ENCODE measurements around the gene UHRF2. TPM values are rescaled to one million over a fixed set of nuclear protein-coding genes. Genes with fewer than 3 reads are reported as not detected.

UHRF2 gene
- total RNA-seq, 1 experiment from 2014 or later: 39.0 TPM

DNA sequence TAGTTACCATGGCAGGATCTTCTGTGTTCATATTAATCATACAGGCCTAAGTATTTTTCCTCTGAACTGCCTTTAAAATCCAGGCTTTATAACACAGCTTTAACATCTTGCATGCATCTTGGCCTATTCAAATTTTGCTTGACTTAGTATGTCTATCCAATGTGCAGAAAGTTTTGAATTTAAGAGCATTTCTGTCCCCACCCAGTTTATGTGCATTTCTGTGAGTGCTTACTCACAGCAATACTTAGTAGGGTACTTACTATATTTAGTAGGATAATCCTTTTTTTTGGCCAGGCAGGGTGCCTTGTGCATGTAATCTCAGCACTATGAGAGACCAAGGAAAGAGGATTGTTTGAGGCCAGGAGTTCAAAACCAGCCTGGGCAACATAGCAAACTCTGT is 18.0 kb downstream of the UHRF2 start:
- Mint-ChIP-seq H3K27ac (no peak overlapping the region), H3K9me3 (no peaks in the 10 kb centered on the region), H3K36me3 (0 out of 2 replicates have a peak, but pooled peaks cover 3% of the 10 kb centered on the region), H3K27me3 (ENCODE audit: low read depth) (no peaks in the 10 kb centered on the region), H3K4me3 (no peak overlapping the region), H3K4me1 (peaks cover 9% of the 10 kb centered on the region)
- DNase-seq (ENCODE audit: low spot score): no peak
- CTCF ChIA-PET: interaction anchor here (0.9 kb wide), 1 partner anchor 58 kb away, joined by 3 read pairs; no protein-coding TSS in a partner anchor
- POLR2A ChIA-PET: interaction anchor here (1.6 kb wide), 1 partner anchor 19 kb away, joined by 6 read pairs; the partner anchor contains the start of gene UHRF2
- no peak for ATAC-seq
- TF ChIP-seq ZNF138 (CRISPR knock-in tag; conservative IDR thresholded peaks at IDR 0.05) (no peak), SMAD3 (CRISPR knock-in tag; IDR thresholded peaks at IDR 0.05; ENCODE audit: borderline replicate concordance) (no peak), NR1H2 (CRISPR knock-in tag; IDR thresholded peaks at IDR 0.05) (no peak), OVOL2 (CRISPR knock-in tag; IDR thresholded peaks at IDR 0.05; ENCODE audit: borderline replicate concordance) (no peak), ZNF263 (CRISPR knock-in tag; IDR thresholded peaks at IDR 0.05; ENCODE audit: low read depth) (no peak), RORB (CRISPR knock-in tag; IDR thresholded peaks at IDR 0.05) (no peak), TEAD1 (CRISPR knock-in tag; IDR thresholded peaks at IDR 0.05) (no peak)
- TF ChIP-seq, protein P1, sequence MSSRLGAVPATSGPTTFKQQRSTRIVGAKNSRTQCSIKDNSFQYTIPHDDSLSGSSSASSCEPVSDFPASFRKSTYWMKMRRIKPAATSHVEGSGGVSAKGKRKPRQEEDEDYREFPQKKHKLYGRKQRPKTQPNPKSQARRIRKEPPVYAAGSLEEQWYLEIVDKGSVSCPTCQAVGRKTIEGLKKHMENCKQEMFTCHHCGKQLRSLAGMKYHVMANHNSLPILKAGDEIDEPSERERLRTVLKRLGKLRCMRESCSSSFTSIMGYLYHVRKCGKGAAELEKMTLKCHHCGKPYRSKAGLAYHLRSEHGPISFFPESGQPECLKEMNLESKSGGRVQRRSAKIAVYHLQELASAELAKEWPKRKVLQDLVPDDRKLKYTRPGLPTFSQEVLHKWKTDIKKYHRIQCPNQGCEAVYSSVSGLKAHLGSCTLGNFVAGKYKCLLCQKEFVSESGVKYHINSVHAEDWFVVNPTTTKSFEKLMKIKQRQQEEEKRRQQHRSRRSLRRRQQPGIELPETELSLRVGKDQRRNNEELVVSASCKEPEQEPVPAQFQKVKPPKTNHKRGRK (CRISPR knock-in tag; IDR thresholded peaks at IDR 0.05; ENCODE audit: borderline replicate concordance): no peak
- TF ChIP-seq, protein P2, sequence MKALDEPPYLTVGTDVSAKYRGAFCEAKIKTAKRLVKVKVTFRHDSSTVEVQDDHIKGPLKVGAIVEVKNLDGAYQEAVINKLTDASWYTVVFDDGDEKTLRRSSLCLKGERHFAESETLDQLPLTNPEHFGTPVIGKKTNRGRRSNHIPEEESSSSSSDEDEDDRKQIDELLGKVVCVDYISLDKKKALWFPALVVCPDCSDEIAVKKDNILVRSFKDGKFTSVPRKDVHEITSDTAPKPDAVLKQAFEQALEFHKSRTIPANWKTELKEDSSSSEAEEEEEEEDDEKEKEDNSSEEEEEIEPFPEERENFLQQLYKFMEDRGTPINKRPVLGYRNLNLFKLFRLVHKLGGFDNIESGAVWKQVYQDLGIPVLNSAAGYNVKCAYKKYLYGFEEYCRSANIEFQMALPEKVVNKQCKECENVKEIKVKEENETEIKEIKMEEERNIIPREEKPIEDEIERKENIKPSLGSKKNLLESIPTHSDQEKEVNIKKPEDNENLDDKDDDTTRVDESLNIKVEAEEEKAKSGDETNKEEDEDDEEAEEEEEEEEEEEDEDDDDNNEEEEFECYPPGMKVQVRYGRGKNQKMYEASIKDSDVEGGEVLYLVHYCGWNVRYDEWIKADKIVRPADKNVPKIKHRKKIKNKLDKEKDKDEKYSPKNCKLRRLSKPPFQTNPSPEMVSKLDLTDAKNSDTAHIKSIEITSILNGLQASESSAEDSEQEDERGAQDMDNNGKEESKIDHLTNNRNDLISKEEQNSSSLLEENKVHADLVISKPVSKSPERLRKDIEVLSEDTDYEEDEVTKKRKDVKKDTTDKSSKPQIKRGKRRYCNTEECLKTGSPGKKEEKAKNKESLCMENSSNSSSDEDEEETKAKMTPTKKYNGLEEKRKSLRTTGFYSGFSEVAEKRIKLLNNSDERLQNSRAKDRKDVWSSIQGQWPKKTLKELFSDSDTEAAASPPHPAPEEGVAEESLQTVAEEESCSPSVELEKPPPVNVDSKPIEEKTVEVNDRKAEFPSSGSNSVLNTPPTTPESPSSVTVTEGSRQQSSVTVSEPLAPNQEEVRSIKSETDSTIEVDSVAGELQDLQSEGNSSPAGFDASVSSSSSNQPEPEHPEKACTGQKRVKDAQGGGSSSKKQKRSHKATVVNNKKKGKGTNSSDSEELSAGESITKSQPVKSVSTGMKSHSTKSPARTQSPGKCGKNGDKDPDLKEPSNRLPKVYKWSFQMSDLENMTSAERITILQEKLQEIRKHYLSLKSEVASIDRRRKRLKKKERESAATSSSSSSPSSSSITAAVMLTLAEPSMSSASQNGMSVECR (CRISPR knock-in tag; IDR thresholded peaks at IDR 0.05; ENCODE audit: borderline replicate concordance): no peak
- TF ChIP-seq, protein P3, sequence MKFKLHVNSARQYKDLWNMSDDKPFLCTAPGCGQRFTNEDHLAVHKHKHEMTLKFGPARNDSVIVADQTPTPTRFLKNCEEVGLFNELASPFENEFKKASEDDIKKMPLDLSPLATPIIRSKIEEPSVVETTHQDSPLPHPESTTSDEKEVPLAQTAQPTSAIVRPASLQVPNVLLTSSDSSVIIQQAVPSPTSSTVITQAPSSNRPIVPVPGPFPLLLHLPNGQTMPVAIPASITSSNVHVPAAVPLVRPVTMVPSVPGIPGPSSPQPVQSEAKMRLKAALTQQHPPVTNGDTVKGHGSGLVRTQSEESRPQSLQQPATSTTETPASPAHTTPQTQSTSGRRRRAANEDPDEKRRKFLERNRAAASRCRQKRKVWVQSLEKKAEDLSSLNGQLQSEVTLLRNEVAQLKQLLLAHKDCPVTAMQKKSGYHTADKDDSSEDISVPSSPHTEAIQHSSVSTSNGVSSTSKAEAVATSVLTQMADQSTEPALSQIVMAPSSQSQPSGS (CRISPR knock-in tag; IDR thresholded peaks at IDR 0.05; ENCODE audit: borderline replicate concordance, low read depth): no peak
- TF ChIP-seq, protein P4, sequence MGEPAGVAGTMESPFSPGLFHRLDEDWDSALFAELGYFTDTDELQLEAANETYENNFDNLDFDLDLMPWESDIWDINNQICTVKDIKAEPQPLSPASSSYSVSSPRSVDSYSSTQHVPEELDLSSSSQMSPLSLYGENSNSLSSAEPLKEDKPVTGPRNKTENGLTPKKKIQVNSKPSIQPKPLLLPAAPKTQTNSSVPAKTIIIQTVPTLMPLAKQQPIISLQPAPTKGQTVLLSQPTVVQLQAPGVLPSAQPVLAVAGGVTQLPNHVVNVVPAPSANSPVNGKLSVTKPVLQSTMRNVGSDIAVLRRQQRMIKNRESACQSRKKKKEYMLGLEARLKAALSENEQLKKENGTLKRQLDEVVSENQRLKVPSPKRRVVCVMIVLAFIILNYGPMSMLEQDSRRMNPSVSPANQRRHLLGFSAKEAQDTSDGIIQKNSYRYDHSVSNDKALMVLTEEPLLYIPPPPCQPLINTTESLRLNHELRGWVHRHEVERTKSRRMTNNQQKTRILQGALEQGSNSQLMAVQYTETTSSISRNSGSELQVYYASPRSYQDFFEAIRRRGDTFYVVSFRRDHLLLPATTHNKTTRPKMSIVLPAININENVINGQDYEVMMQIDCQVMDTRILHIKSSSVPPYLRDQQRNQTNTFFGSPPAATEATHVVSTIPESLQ (CRISPR knock-in tag; IDR thresholded peaks at IDR 0.05): no peak
- TF ChIP-seq, protein P5, sequence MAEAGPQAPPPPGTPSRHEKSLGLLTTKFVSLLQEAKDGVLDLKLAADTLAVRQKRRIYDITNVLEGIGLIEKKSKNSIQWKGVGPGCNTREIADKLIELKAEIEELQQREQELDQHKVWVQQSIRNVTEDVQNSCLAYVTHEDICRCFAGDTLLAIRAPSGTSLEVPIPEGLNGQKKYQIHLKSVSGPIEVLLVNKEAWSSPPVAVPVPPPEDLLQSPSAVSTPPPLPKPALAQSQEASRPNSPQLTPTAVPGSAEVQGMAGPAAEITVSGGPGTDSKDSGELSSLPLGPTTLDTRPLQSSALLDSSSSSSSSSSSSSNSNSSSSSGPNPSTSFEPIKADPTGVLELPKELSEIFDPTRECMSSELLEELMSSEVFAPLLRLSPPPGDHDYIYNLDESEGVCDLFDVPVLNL (CRISPR knock-in tag; IDR thresholded peaks at IDR 0.05; ENCODE audit: borderline replicate concordance, low read depth): no peak

DNA sequence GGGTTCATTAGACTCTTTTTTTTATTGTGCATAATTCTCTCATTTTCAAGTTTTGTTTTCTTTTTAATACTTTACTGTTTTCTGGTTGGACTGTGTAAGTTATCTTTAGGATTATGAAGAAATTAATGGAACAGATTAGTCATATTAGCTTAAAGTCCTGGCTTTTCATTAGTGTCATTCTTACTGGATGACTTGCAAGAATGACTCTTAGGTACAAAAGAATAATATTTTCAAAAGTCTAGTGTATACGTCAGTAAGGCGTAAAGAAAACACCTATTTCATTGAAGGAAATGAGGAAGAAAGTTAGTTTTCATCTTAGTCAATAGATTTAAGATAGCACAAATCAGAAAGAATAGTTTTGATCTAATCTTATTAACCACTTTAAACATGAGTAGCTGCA is 20.4 kb downstream of the UHRF2 start:
- peaks cover 7% of the 10 kb centered on the region; the same call in 1 of the 2 replicates for H3K4me1 Mint-ChIP-seq
- ATAC-seq: no peak
- peaks cover 3% of the 10 kb centered on the region; the same call in 1 of the 2 replicates for H3K36me3 Mint-ChIP-seq
- no peak overlapping the region for H3K4me3 Mint-ChIP-seq
- CTCF ChIA-PET: no interaction called here
- POLR2A ChIA-PET: no interaction called here
- no peaks in the 10 kb centered on the region for H3K9me3 Mint-ChIP-seq
- no peak for DNase-seq (ENCODE audit: low spot score)
- no peak overlapping the region for H3K27ac Mint-ChIP-seq
- H3K27me3 Mint-ChIP-seq (ENCODE audit: low read depth): no peaks in the 10 kb centered on the region
- TF ChIP-seq, protein P6, sequence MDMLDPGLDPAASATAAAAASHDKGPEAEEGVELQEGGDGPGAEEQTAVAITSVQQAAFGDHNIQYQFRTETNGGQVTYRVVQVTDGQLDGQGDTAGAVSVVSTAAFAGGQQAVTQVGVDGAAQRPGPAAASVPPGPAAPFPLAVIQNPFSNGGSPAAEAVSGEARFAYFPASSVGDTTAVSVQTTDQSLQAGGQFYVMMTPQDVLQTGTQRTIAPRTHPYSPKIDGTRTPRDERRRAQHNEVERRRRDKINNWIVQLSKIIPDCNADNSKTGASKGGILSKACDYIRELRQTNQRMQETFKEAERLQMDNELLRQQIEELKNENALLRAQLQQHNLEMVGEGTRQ (CRISPR knock-in tag; IDR thresholded peaks at IDR 0.05): no peak
- TF ChIP-seq ZBTB21 (CRISPR knock-in tag; IDR thresholded peaks at IDR 0.05; ENCODE audit: borderline replicate concordance): no peak
- TF ChIP-seq, protein P7, sequence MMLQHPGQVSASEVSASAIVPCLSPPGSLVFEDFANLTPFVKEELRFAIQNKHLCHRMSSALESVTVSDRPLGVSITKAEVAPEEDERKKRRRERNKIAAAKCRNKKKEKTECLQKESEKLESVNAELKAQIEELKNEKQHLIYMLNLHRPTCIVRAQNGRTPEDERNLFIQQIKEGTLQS (CRISPR knock-in tag; conservative IDR thresholded peaks at IDR 0.05): no peak
- no peak for TF ChIP-seq ZNF263 (CRISPR knock-in tag; IDR thresholded peaks at IDR 0.05; ENCODE audit: low read depth)
- TF ChIP-seq ETV6 (CRISPR knock-in tag; IDR thresholded peaks at IDR 0.05): no peak
- TF ChIP-seq, protein P8, sequence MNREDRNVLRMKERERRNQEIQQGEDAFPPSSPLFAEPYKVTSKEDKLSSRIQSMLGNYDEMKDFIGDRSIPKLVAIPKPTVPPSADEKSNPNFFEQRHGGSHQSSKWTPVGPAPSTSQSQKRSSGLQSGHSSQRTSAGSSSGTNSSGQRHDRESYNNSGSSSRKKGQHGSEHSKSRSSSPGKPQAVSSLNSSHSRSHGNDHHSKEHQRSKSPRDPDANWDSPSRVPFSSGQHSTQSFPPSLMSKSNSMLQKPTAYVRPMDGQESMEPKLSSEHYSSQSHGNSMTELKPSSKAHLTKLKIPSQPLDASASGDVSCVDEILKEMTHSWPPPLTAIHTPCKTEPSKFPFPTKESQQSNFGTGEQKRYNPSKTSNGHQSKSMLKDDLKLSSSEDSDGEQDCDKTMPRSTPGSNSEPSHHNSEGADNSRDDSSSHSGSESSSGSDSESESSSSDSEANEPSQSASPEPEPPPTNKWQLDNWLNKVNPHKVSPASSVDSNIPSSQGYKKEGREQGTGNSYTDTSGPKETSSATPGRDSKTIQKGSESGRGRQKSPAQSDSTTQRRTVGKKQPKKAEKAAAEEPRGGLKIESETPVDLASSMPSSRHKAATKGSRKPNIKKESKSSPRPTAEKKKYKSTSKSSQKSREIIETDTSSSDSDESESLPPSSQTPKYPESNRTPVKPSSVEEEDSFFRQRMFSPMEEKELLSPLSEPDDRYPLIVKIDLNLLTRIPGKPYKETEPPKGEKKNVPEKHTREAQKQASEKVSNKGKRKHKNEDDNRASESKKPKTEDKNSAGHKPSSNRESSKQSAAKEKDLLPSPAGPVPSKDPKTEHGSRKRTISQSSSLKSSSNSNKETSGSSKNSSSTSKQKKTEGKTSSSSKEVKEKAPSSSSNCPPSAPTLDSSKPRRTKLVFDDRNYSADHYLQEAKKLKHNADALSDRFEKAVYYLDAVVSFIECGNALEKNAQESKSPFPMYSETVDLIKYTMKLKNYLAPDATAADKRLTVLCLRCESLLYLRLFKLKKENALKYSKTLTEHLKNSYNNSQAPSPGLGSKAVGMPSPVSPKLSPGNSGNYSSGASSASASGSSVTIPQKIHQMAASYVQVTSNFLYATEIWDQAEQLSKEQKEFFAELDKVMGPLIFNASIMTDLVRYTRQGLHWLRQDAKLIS (CRISPR knock-in tag; IDR thresholded peaks at IDR 0.05; ENCODE audit: borderline replicate concordance): no peak
- TF ChIP-seq GTF2I (CRISPR knock-in tag; conservative IDR thresholded peaks at IDR 0.05): no peak
